Right forelimb (tissue), 1 donor: Measurements from ENCODE around the gene BABAM2.

Experiments used
- DNase-seq: peaks from one replicate; pipeline ENCODE4 v3.0.0-alpha.2; 2018

The BABAM2 gene

GRCh38 chr2:28134857-28135256, 244.3 kb downstream of the BABAM2 start:
- DNase-seq: no peak

GRCh38 chr2:28135324-28135723, 244.8 kb downstream of the BABAM2 start:
- no peak for DNase-seq

GRCh38 chr2:28135799-28136198, 245.3 kb downstream of the BABAM2 start:
- DNase-seq: no peak

GRCh38 chr2:28136556-28136955, 246.0 kb downstream of the BABAM2 start:
- no peak for DNase-seq

- no peak for DNase-seq
Observed at GRCh38 chr2:28137221-28137620, 246.7 kb downstream of the BABAM2 start.

- DNase-seq: no peak
Observed at GRCh38 chr2:28142386-28142785, 251.9 kb downstream of the BABAM2 start.

- DNase-seq: no peak
Observed at GRCh38 chr2:28148000-28148399, 257.5 kb downstream of the BABAM2 start.

- DNase-seq: no peak
Observed at GRCh38 chr2:28148566-28148965, 258.0 kb downstream of the BABAM2 start.

GRCh38 chr2:28150236-28150915, 259.8 kb downstream of the BABAM2 start:
- DNase-seq: peak; percentile 52

GRCh38 chr2:28150994-28151393, 260.5 kb downstream of the BABAM2 start:
- no peak for DNase-seq

GRCh38 chr2:28152585-28153280, 262.2 kb downstream of the BABAM2 start:
- no peak for DNase-seq

GRCh38 chr2:28153851-28154250, 263.3 kb downstream of the BABAM2 start:
- DNase-seq: no peak

- no peak for DNase-seq
Observed at GRCh38 chr2:28155086-28155485, 264.6 kb downstream of the BABAM2 start.

GRCh38 chr2:28155627-28156026, 265.1 kb downstream of the BABAM2 start:
- no peak for DNase-seq

GRCh38 chr2:28158791-28159190, 268.3 kb downstream of the BABAM2 start:
- no peak for DNase-seq

GRCh38 chr2:28160986-28161425, 270.5 kb downstream of the BABAM2 start:
- no peak for DNase-seq

- DNase-seq: no peak
Observed at GRCh38 chr2:28161466-28161865, 270.9 kb downstream of the BABAM2 start.

GRCh38 chr2:28162564-28162963, 272.0 kb downstream of the BABAM2 start:
- DNase-seq: no peak

GRCh38 chr2:28163028-28163427, 272.5 kb downstream of the BABAM2 start:
- no peak for DNase-seq

GRCh38 chr2:28163627-28164279, 273.2 kb downstream of the BABAM2 start:
- no peak for DNase-seq

GRCh38 chr2:28164280-28164801, 273.8 kb downstream of the BABAM2 start:
- peak; percentile 51 for DNase-seq

GRCh38 chr2:28165087-28165635, 274.6 kb downstream of the BABAM2 start:
- DNase-seq: no peak

GRCh38 chr2:28166956-28167355, 276.4 kb downstream of the BABAM2 start:
- no peak for DNase-seq
